Measurements from ENCODE around the gene CASP12.
A peak's percentile ranks its signal among the peaks of the same experiment; 100 is the strongest.
"Not testable (repeated sequence)": the region's sequence is repeated elsewhere in the genome, so short reads cannot be mapped to it uniquely, and the experiment has no call there.

Gene CASP12

GRCh38 chr11:104897891-104898684 lies at the start of gene CASP12:
Gene CASP12 (minus strand): TSS chr11:104898460.
- in situ Hi-C loops (cut with MboI; ENCODE audit: low sequenced_read_pairs), result no loop called here
- no peak for DNase-seq (ENCODE audit: low spot score in 2 of 2)
- Histone ChIP-seq H3K4me1 (no peaks in the 10 kb centered on the region), H3K4me3 (no peak within 1 kb of the TSS), H3K27me3 (ENCODE audit: low read depth) (no peaks in the 10 kb centered on the region), H3K36me3 (replicated peaks) (no peaks in the 10 kb centered on the region), H3K9me3 (no peaks in the 10 kb centered on the region)

GRCh38 chr11:104946907-104947306 lies 48.6 kb upstream of the CASP12 start:
- Histone ChIP-seq H3K4me3 (no peak overlapping the region), H3K9me3 (no peaks in the 10 kb centered on the region), H3K4me1 (no peaks in the 10 kb centered on the region), H3K36me3 (replicated peaks) (no peaks in the 10 kb centered on the region), H3K27me3 (ENCODE audit: low read depth) (no peaks in the 10 kb centered on the region)
- in situ Hi-C loops (cut with MboI; ENCODE audit: low sequenced_read_pairs), result no loop called here
- DNase-seq (ENCODE audit: low spot score in 2 of 2), result peak; percentile 18 to 23

GRCh38 chr11:104944076-104944475 lies 45.8 kb upstream of the CASP12 start:
- Histone ChIP-seq H3K4me1 (no peaks in the 10 kb centered on the region), H3K36me3 (replicated peaks) (no peaks in the 10 kb centered on the region), H3K9me3 (no peaks in the 10 kb centered on the region), H3K27me3 (ENCODE audit: low read depth) (no peaks in the 10 kb centered on the region), H3K4me3 (no peak overlapping the region)
- in situ Hi-C loops (cut with MboI; ENCODE audit: low sequenced_read_pairs), result no loop called here
- no peak for DNase-seq (ENCODE audit: low spot score in 2 of 2)

- Histone ChIP-seq H3K4me1 (no peaks in the 10 kb centered on the region), H3K27me3 (ENCODE audit: low read depth) (no peaks in the 10 kb centered on the region), H3K36me3 (replicated peaks) (no peaks in the 10 kb centered on the region), H3K4me3 (no peak overlapping the region), H3K9me3 (no peaks in the 10 kb centered on the region)
- in situ Hi-C loops (cut with MboI; ENCODE audit: low sequenced_read_pairs), result no loop called here
- no peak for DNase-seq (ENCODE audit: low spot score in 2 of 2)
Measured at GRCh38 chr11:104943561-104943960, 45.3 kb upstream of the CASP12 start.

- Histone ChIP-seq H3K27me3 (ENCODE audit: low read depth) (no peaks in the 10 kb centered on the region), H3K36me3 (replicated peaks) (no peaks in the 10 kb centered on the region), H3K4me1 (no peaks in the 10 kb centered on the region), H3K4me3 (no peak overlapping the region), H3K9me3 (no peaks in the 10 kb centered on the region)
- DNase-seq (ENCODE audit: low spot score in 2 of 2), result no peak
- in situ Hi-C loops (cut with MboI; ENCODE audit: low sequenced_read_pairs), result no loop called here
Measured at GRCh38 chr11:104934594-104934993, 36.3 kb upstream of the CASP12 start.

DNA sequence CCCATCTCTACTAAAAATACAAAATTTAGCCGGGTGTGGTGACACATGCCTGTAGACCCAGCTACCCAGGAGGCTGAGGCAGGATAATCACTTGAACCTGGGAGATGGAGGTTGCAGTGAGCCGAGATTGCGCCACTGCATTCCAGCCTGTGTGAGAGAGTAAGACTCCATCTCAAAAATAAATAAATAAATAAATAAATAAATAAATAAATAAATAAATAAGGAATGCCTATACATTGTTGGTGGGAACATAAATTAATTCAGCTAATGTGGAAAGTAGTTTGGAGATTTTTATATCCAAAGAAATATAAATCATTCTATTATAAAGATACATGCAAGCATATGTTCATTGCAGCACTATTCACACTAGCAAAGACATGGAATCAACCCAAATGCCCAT lies 35.8 kb upstream of the CASP12 start:
- H3K27me3 ChIP-seq (ENCODE audit: low read depth); H3K4me1 ChIP-seq; H3K9me3 ChIP-seq; in situ Hi-C loops (cut with MboI; ENCODE audit: low sequenced_read_pairs); H3K36me3 ChIP-seq (replicated peaks); H3K4me3 ChIP-seq; DNase-seq (ENCODE audit: low spot score in 2 of 2): not testable (repeated sequence)

DNA sequence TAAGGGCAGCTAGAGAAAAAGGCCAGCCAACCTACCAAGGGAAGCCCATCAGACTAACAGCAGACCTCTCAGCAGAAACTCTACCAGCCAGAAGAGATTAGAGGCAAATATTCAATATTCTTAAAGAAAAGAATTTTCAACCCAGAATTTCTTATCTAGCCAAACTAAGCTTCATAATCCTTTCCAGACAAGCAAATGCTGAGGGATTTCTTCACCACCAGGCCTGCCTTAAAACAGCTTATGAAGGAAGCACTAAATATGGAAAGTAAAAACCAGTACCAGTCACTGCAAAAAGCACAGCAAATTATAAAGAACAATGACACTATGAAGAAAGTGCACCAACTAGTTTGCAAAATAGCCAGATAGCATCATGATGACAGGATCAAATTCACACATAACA lies 30.6 kb upstream of the CASP12 start:
- DNase-seq (ENCODE audit: low spot score in 2 of 2), result no peak
- Histone ChIP-seq H3K27me3 (ENCODE audit: low read depth) (no peaks in the 10 kb centered on the region), H3K9me3 (no peaks in the 10 kb centered on the region), H3K4me1 (no peaks in the 10 kb centered on the region), H3K36me3 (replicated peaks) (no peaks in the 10 kb centered on the region), H3K4me3 (no peak overlapping the region)
- in situ Hi-C loops (cut with MboI; ENCODE audit: low sequenced_read_pairs), result no loop called here

GRCh38 chr11:104926771-104927611 lies 28.7 kb upstream of the CASP12 start:
- Histone ChIP-seq H3K4me3 (no peak overlapping the region), H3K36me3 (replicated peaks) (no peaks in the 10 kb centered on the region), H3K27me3 (ENCODE audit: low read depth) (no peaks in the 10 kb centered on the region), H3K4me1 (no peaks in the 10 kb centered on the region), H3K9me3 (no peaks in the 10 kb centered on the region)
- in situ Hi-C loops (cut with MboI; ENCODE audit: low sequenced_read_pairs), result no loop called here
- no peak for DNase-seq (ENCODE audit: low spot score in 2 of 2)

GRCh38 chr11:104925850-104926249 lies 27.6 kb upstream of the CASP12 start:
- in situ Hi-C loops (cut with MboI; ENCODE audit: low sequenced_read_pairs), result no loop called here
- no peaks in the 10 kb centered on the region for H3K36me3 ChIP-seq (replicated peaks)
- H3K4me1 ChIP-seq, result no peaks in the 10 kb centered on the region
- H3K4me3 ChIP-seq, result no peak overlapping the region
- H3K9me3 ChIP-seq, result no peaks in the 10 kb centered on the region
- DNase-seq (ENCODE audit: low spot score in 2 of 2), result no peak
- no peaks in the 10 kb centered on the region for H3K27me3 ChIP-seq (ENCODE audit: low read depth)

GRCh38 chr11:104918113-104918824 lies 20.0 kb upstream of the CASP12 start:
- in situ Hi-C loops (cut with MboI; ENCODE audit: low sequenced_read_pairs), result no loop called here
- DNase-seq (ENCODE audit: low spot score in 2 of 2), result no peak
- no peaks in the 10 kb centered on the region for H3K4me1 ChIP-seq
- H3K4me3 ChIP-seq, result no peak overlapping the region
- H3K9me3 ChIP-seq, result no peaks in the 10 kb centered on the region
- no peaks in the 10 kb centered on the region for H3K27me3 ChIP-seq (ENCODE audit: low read depth)
- H3K36me3 ChIP-seq (replicated peaks), result no peaks in the 10 kb centered on the region

DNA sequence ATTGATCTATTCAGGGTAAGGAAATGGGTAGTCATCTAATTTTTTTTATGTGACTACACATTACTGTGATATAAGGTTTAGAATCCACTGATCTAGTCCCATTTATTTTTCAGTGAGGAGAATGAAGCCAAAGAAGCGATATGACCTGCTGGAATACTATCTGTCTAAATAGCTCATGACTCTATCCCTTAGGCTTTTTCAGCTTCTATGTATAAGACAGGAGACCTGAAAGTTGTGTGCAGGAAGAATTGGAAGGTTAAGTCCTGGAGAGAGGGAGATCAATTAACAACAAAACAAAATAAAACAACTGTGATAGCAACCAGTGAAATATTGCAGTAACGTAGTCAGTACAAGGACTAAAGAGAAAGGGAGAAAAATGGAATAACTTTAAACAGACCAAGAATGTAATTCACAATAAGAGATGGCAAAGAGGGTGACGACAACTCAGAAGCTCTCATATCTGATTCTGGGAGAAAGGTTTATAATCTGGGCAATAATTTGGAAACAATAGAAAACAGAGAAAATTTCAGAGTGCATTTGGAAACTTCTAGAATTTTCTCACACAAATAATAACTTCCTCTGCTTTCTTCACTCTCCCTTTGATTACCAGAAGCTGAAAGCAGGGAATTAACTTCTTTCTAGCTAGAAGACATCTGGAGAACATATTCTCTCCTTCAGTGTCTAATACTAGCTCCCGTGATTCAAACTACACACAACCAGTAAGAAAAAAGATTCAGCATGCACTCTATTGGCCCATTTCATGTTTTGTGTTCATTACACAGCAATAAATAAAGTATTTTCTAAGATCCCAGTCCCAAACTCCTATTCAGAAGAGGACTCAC lies 19.2 kb upstream of the CASP12 start:
- in situ Hi-C loops (cut with MboI; ENCODE audit: low sequenced_read_pairs), result no loop called here
- H3K4me1 ChIP-seq, result no peaks in the 10 kb centered on the region
- no peak for DNase-seq (ENCODE audit: low spot score in 2 of 2)
- H3K9me3 ChIP-seq, result no peaks in the 10 kb centered on the region
- no peak overlapping the region for H3K4me3 ChIP-seq
- H3K36me3 ChIP-seq (replicated peaks), result no peaks in the 10 kb centered on the region
- H3K27me3 ChIP-seq (ENCODE audit: low read depth), result no peaks in the 10 kb centered on the region

GRCh38 chr11:104916442-104916841 lies 18.2 kb upstream of the CASP12 start:
- H3K36me3 ChIP-seq (replicated peaks), result no peaks in the 10 kb centered on the region
- no peak overlapping the region for H3K4me3 ChIP-seq
- no peaks in the 10 kb centered on the region for H3K9me3 ChIP-seq
- H3K27me3 ChIP-seq (ENCODE audit: low read depth), result no peaks in the 10 kb centered on the region
- DNase-seq (ENCODE audit: low spot score in 2 of 2), result no peak
- no peaks in the 10 kb centered on the region for H3K4me1 ChIP-seq
- in situ Hi-C loops (cut with MboI; ENCODE audit: low sequenced_read_pairs), result no loop called here

- DNase-seq (ENCODE audit: low spot score in 2 of 2), result no peak
- no peaks in the 10 kb centered on the region for H3K4me1 ChIP-seq
- no peak overlapping the region for H3K4me3 ChIP-seq
- in situ Hi-C loops (cut with MboI; ENCODE audit: low sequenced_read_pairs), result no loop called here
- H3K9me3 ChIP-seq, result no peaks in the 10 kb centered on the region; the same call in 1 of the 2 replicates
- H3K36me3 ChIP-seq (replicated peaks), result no peaks in the 10 kb centered on the region
- no peaks in the 10 kb centered on the region for H3K27me3 ChIP-seq (ENCODE audit: low read depth)
Measured at GRCh38 chr11:104912102-104912501, 13.8 kb upstream of the CASP12 start.
